HG03520 (cell line): ENCODE measurements around the gene VPS13C.

Experiments used
- ATAC-seq: cut with Tn5 transposase; IDR thresholded peaks from one replicate; pipeline ENCODE4 v1.9.1; 2021; ENCODE audit warnings: mild to moderate bottlenecking, moderate library complexity; ENCODE audit not compliant: unreplicated experiment

VPS13C gene

GRCh38 chr15:61824291-61824690 is 236.0 kb downstream of the VPS13C start:
- ATAC-seq = no peak

- no peak for ATAC-seq
Measured at GRCh38 chr15:61822511-61822910, 237.7 kb downstream of the VPS13C start.

GRCh38 chr15:61820951-61821350 is 239.3 kb downstream of the VPS13C start:
- no peak for ATAC-seq

- no peak for ATAC-seq
Measured at GRCh38 chr15:61820212-61820611, 240.0 kb downstream of the VPS13C start.

GRCh38 chr15:61819386-61819785 is 240.9 kb downstream of the VPS13C start:
- ATAC-seq = no peak

- no peak for ATAC-seq
Measured at GRCh38 chr15:61818801-61819200, 241.4 kb downstream of the VPS13C start.

GRCh38 chr15:61816856-61817255 is 243.4 kb downstream of the VPS13C start:
- ATAC-seq = no peak

GRCh38 chr15:61815356-61816083 is 244.7 kb downstream of the VPS13C start:
- ATAC-seq = no peak

GRCh38 chr15:61812476-61812875 is 247.8 kb downstream of the VPS13C start:
- no peak for ATAC-seq

GRCh38 chr15:61811952-61812351 is 248.3 kb downstream of the VPS13C start:
- ATAC-seq = no peak

- ATAC-seq = no peak
Measured at GRCh38 chr15:61809216-61809615, 251.0 kb downstream of the VPS13C start.

- ATAC-seq = no peak
Measured at GRCh38 chr15:61807281-61807929, 252.8 kb downstream of the VPS13C start.
